Activated CD8-positive, alpha-beta memory T cell treated with anti-CD3 and anti-CD28 coated beads, Interleukin-2, amount 50 U/mL, for 4 hours (primary cell): ENCODE data around the gene UIMC1.

ENCODE experiments used
- DNase-seq: peaks from one replicate; pipeline ENCODE4 v3.0.0-alpha.2; 2020

The UIMC1 gene

GRCh38 chr5:176865964-176866363 is 140.6 kb downstream of the UIMC1 start:
- no peak for DNase-seq

GRCh38 chr5:176864755-176865154 is 141.8 kb downstream of the UIMC1 start:
- DNase-seq = no peak

GRCh38 chr5:176863765-176864098 is 142.8 kb downstream of the UIMC1 start:
- DNase-seq = no peak

- DNase-seq = no peak
Observed at GRCh38 chr5:176863041-176863764, 143.4 kb downstream of the UIMC1 start.

- no peak for DNase-seq
Observed at GRCh38 chr5:176862330-176862995, 144.1 kb downstream of the UIMC1 start.

- no peak for DNase-seq
Observed at GRCh38 chr5:176861276-176861675, 145.3 kb downstream of the UIMC1 start.

- no peak for DNase-seq
Observed at GRCh38 chr5:176860381-176860780, 146.2 kb downstream of the UIMC1 start.

- DNase-seq = no peak
Observed at GRCh38 chr5:176859916-176860315, 146.7 kb downstream of the UIMC1 start.

GRCh38 chr5:176857894-176858273 is 148.7 kb downstream of the UIMC1 start:
- DNase-seq = no peak

- no peak for DNase-seq
Observed at GRCh38 chr5:176857216-176857893, 149.2 kb downstream of the UIMC1 start.

- no peak for DNase-seq
Observed at GRCh38 chr5:176856746-176857145, 149.8 kb downstream of the UIMC1 start.

- DNase-seq = no peak
Observed at GRCh38 chr5:176855598-176855997, 151.0 kb downstream of the UIMC1 start.
